GM23338 (cell line): ENCODE data around the gene SPIRE2. TPM values are rescaled to one million over a fixed set of nuclear protein-coding genes. Genes with fewer than 3 reads are reported as not detected.
A peak's percentile ranks its signal among the peaks of the same experiment; 100 is the strongest.

Source experiments
- ATAC-seq: fragments of 200-7000 bp; cut with Tn5 transposase; 3 replicates; pipeline ENCODE4 v1.9.1; 2020
- DNase-seq: peaks from one replicate; pipeline ENCODE4 v3.0.0-alpha.2; 2015; ENCODE audit warnings: low spot score
- H2AFZ ChIP-seq: fragments of 200-600 bp; sonication (generic); 2 replicates; pipeline ENCODE4 v1.8.0; 2016; ENCODE audit warnings: antibody characterized with exemption, mild to moderate bottlenecking, moderate library complexity
- H3F3A ChIP-seq: fragments of 200-600 bp; sonication (generic); replicated peaks from 2 replicates; pipeline ENCODE4 v1.8.0; 2017; ENCODE audit warnings: antibody characterized with exemption, mixed run types, low read depth
- H3K27ac ChIP-seq: fragments of 200-600 bp; sonication (generic); 2 replicates; pipeline ENCODE4 v1.6.1; 2016; ENCODE audit warnings: low read depth
- H3K27me3 ChIP-seq: fragments of 200-600 bp; sonication (generic); 2 replicates; pipeline ENCODE4 v1.8.0; 2016; ENCODE audit warnings: mild to moderate bottlenecking, mixed run types, moderate library complexity; ENCODE audit not compliant: insufficient read depth
- H3K36me3 ChIP-seq: fragments of 200-600 bp; sonication (generic); 2 replicates; pipeline ENCODE4 v1.8.0; 2016; ENCODE audit warnings: mild to moderate bottlenecking; ENCODE audit not compliant: insufficient read depth
- H3K4me1 ChIP-seq: fragments of 200-600 bp; sonication (generic); 2 replicates; pipeline ENCODE4 v1.8.0; 2016; ENCODE audit warnings: mild to moderate bottlenecking, moderate library complexity; ENCODE audit not compliant: insufficient read depth
- H3K4me2 ChIP-seq: fragments of 200-600 bp; sonication (generic); 2 replicates; pipeline ENCODE4 v1.7.1; 2017; ENCODE audit warnings: mixed run types
- H3K4me3 ChIP-seq: fragments of 200-600 bp; sonication (generic); 2 replicates; pipeline ENCODE4 v1.6.1; 2016; ENCODE audit warnings: mixed run types
- H3K79me2 ChIP-seq: fragments of 200-600 bp; sonication (generic); replicated peaks from 2 replicates; pipeline ENCODE4 v1.8.0; 2017; ENCODE audit warnings: mild to moderate bottlenecking; ENCODE audit not compliant: insufficient read depth
- H3K9me2 ChIP-seq: fragments of 200-600 bp; sonication (generic); 2 replicates; pipeline ENCODE4 v1.8.0; 2017; ENCODE audit not compliant: insufficient read depth
- H4K20me1 ChIP-seq: fragments of 200-600 bp; sonication (generic); replicated peaks from 2 replicates; pipeline ENCODE4 v1.8.0; 2017; ENCODE audit warnings: mild to moderate bottlenecking; ENCODE audit not compliant: insufficient read depth
- H3K27ac Mint-ChIP-seq: 2 replicates; pipeline ENCODE4 v1.8.0; 2020; ENCODE audit warnings: inconsistent platforms, mild to moderate bottlenecking, moderate library complexity, mixed read lengths
- H3K27me3 Mint-ChIP-seq: 3 replicates; pipeline ENCODE4 v1.8.0; 2022; ENCODE audit warnings: low read depth, mild to moderate bottlenecking, moderate library complexity, mixed read lengths, inconsistent platforms; ENCODE audit not compliant: insufficient read depth, poor library complexity
- H3K36me3 Mint-ChIP-seq: 3 replicates; pipeline ENCODE4 v1.8.0; 2021; ENCODE audit warnings: low read depth, mild to moderate bottlenecking, inconsistent platforms, moderate library complexity, mixed read lengths
- H3K4me1 Mint-ChIP-seq: 3 replicates; pipeline ENCODE4 v1.8.0; 2020; ENCODE audit warnings: mild to moderate bottlenecking, inconsistent platforms, mixed read lengths
- H3K4me3 Mint-ChIP-seq: 3 replicates; pipeline ENCODE4 v1.8.0; 2021; ENCODE audit warnings: moderate library complexity, mild to moderate bottlenecking, inconsistent platforms, mixed read lengths
- H3K9me3 Mint-ChIP-seq: 3 replicates; pipeline ENCODE4 v1.8.0; 2020; ENCODE audit warnings: moderate library complexity, mild to moderate bottlenecking, inconsistent platforms, mixed read lengths
- CREB1 ChIP-seq: fragments of 250-450 bp; sonication (Bioruptor Pico); IDR thresholded peaks from 2 replicates; pipeline ENCODE4 v1.5.0; 2020; ENCODE audit warnings: low read depth, mild to moderate bottlenecking, moderate library complexity
- CTCF ChIP-seq, 2 experiments: fragments of 200-600 bp in 1 of 2; sonication (generic) in 1 of 2; conservative IDR thresholded peaks; 2 replicates each; pipeline versions ENCODE4 v1.5.1 to v1.6.1; 2016 to 2017; ENCODE audit warnings: antibody characterized with exemption in 2 of 2, low read depth in 2 of 2, mild to moderate bottlenecking in 2 of 2, moderate library complexity in 1 of 2
- EZH2 ChIP-seq: fragments of 200-600 bp; sonication (generic); IDR thresholded peaks from one replicate; pipeline ENCODE4 v1.8.0; 2017; ENCODE audit warnings: antibody characterized with exemption, mild to moderate bottlenecking, low read depth; ENCODE audit not compliant: unreplicated experiment
- EZH2phosphoT487 ChIP-seq: fragments of 200-600 bp; sonication (generic); IDR thresholded peaks from one replicate; pipeline ENCODE4 v1.8.1; 2018; ENCODE audit warnings: antibody characterized with exemption; ENCODE audit not compliant: unreplicated experiment
- NANOG ChIP-seq: IDR thresholded peaks from 2 replicates; pipeline ENCODE4 v1.6.1; 2016; ENCODE audit warnings: antibody characterized with exemption, borderline replicate concordance
- STAT1 ChIP-seq: IDR thresholded peaks from one replicate; pipeline ENCODE4 v1.6.1; 2016; ENCODE audit warnings: antibody characterized with exemption; ENCODE audit not compliant: unreplicated experiment
- ZNF114 ChIP-seq: fragments of 250-450 bp; sonication (Bioruptor Pico); IDR thresholded peaks from 2 replicates; pipeline ENCODE4 v1.5.0; 2020; ENCODE audit warnings: mild to moderate bottlenecking, moderate library complexity
- ZNF331 ChIP-seq: fragments of 250-450 bp; sonication (Bioruptor Pico); IDR thresholded peaks from 2 replicates; pipeline ENCODE4 v1.5.0; 2020; ENCODE audit warnings: low read depth, mild to moderate bottlenecking, moderate library complexity
- ZNF462 ChIP-seq: fragments of 250-450 bp; sonication (Bioruptor Pico); IDR thresholded peaks from 2 replicates; pipeline ENCODE4 v1.5.0; 2020; ENCODE audit warnings: mild to moderate bottlenecking, moderate library complexity
- polyA plus RNA-seq: library from polyadenylated mRNA; unstranded; fragments of >200 nt; fragmentation: Nextera tagmentation; extraction: Ambion mirVana; gene quantifications from 2 replicates; pipeline ENCODE4 v1.2.1, GENCODE V29; 2016
- total RNA-seq: library from RNA; depleted of rRNA; stranded (reverse); fragments of >200 nt; shearing (Covaris generic); gene quantifications from 2 replicates; pipeline ENCODE4 v1.2.3, GENCODE V29; 2014
- TF ChIP-seq, protein P1 (sequence below): IDR thresholded peaks from one replicate; pipeline ENCODE4 v1.6.1; 2018; ENCODE audit warnings: antibody characterized with exemption; ENCODE audit not compliant: unreplicated experiment

SPIRE2 gene
- total and polyA plus RNA-seq, 2 experiments from 2014 or later = 5.0 to 15.2 TPM

- TF ChIP-seq EZH2phosphoT487 (no peak), EZH2 (no peak), STAT1 (no peak)
Measured at GRCh38 chr16:89904606-89905510, 76.6 kb downstream of the SPIRE2 start (continued).

DNA sequence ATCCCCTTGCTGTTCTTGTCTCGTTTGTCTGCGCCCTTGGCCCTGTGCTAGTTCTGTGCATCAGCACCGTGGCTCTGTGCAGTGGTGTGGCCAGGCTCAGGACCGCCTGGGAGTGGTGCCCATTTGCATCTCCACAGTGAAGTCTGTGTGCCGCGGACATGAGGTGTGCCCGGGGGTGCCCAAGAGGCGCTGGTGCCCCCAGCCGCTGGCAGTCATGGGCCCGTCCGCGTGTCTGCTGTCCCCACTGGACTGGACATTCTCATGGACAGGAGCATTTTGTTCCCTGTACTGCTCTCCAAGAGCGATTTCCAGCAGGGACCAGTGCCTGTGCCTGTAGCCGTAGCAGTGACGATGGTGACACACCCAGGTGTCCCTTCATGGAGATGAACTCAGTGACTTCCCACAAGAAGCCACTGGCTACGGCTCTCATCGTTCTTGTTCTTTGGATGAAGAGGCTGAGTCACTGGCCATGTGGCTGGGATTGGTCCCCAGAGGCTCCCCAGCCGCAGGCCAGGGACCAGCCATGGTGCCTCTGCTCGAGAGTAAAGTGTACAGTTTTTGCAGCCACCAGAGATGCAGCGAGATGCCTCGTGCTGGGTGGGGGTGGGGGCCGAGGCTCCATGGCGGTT lies 77.3 kb downstream of the SPIRE2 start:
- H3K27me3 ChIP-seq = no peaks in the 10 kb centered on the region
- H3K79me2 ChIP-seq = no peaks in the 10 kb centered on the region
- peak overlapping the region; percentile 67; the same call in 1 of the 2 replicates for H3K27ac Mint-ChIP-seq
- DNase-seq (no peak), ATAC-seq (no peak)
- 0 out of 2 replicates have a peak, but pooled peaks cover 12% of the 10 kb centered on the region for H3F3A ChIP-seq
- peaks cover 18% of the 10 kb centered on the region for H3K9me3 Mint-ChIP-seq
- H3K4me1 ChIP-seq = 0 out of 2 replicates have a peak, but pooled peaks cover 4% of the 10 kb centered on the region
- no peaks in the 10 kb centered on the region for H4K20me1 ChIP-seq
- H3K36me3 Mint-ChIP-seq = peaks cover 50% of the 10 kb centered on the region
- H3K4me2 ChIP-seq = no peak overlapping the region
- no peak overlapping the region for H3K27ac ChIP-seq
- H3K4me3 Mint-ChIP-seq = no peak overlapping the region
- no peak overlapping the region for H2AFZ ChIP-seq
- H3K9me2 ChIP-seq = no peaks in the 10 kb centered on the region
- H3K36me3 ChIP-seq = no peaks in the 10 kb centered on the region; the same call in 1 of the 2 replicates
- 0 out of 3 replicates have a peak, but pooled peaks cover 4% of the 10 kb centered on the region for H3K4me1 Mint-ChIP-seq
- H3K27me3 Mint-ChIP-seq = peaks cover 16% of the 10 kb centered on the region
- no peak overlapping the region for H3K4me3 ChIP-seq
- TF ChIP-seq NANOG = no peak
- no peak for TF ChIP-seq EZH2
- no peak for TF ChIP-seq CREB1 (CRISPR knock-in tag)
- no peak for TF ChIP-seq CTCF (conservative IDR thresholded peaks at IDR 0.05; ENCODE audit: low read depth in 2 of 2)
- TF ChIP-seq ZNF331 (CRISPR knock-in tag) = no peak
- TF ChIP-seq ZNF114 = no peak
- TF ChIP-seq, protein P1, sequence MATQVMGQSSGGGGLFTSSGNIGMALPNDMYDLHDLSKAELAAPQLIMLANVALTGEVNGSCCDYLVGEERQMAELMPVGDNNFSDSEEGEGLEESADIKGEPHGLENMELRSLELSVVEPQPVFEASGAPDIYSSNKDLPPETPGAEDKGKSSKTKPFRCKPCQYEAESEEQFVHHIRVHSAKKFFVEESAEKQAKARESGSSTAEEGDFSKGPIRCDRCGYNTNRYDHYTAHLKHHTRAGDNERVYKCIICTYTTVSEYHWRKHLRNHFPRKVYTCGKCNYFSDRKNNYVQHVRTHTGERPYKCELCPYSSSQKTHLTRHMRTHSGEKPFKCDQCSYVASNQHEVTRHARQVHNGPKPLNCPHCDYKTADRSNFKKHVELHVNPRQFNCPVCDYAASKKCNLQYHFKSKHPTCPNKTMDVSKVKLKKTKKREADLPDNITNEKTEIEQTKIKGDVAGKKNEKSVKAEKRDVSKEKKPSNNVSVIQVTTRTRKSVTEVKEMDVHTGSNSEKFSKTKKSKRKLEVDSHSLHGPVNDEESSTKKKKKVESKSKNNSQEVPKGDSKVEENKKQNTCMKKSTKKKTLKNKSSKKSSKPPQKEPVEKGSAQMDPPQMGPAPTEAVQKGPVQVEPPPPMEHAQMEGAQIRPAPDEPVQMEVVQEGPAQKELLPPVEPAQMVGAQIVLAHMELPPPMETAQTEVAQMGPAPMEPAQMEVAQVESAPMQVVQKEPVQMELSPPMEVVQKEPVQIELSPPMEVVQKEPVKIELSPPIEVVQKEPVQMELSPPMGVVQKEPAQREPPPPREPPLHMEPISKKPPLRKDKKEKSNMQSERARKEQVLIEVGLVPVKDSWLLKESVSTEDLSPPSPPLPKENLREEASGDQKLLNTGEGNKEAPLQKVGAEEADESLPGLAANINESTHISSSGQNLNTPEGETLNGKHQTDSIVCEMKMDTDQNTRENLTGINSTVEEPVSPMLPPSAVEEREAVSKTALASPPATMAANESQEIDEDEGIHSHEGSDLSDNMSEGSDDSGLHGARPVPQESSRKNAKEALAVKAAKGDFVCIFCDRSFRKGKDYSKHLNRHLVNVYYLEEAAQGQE = no peak
- no peak for TF ChIP-seq ZNF462 (CRISPR knock-in tag)
- TF ChIP-seq STAT1 = no peak
